Thyroid gland (tissue), 4 donors: ENCODE data around the gene SPATA4.

Experiments
- POLR2A ChIP-seq, 2 donors: fragments of 450-650 bp; IDR thresholded peaks; one replicate each; pipeline ENCODE4 v1.6.1; 2017; ENCODE audit warnings: antibody characterized with exemption in 2 of 2, mild to moderate bottlenecking in 2 of 2, moderate library complexity in 1 of 2
- TF ChIP-seq, protein P1 (sequence below), 6 experiments: fragments of 200-600 bp in 3 of 6; fragments of 450-650 bp in 3 of 6; sonication (generic) in 3 of 6; IDR thresholded peaks; one replicate each; pipeline ENCODE4 v1.5.1; 2016 to 2019; ENCODE audit warnings: antibody characterized with exemption in 6 of 6, mild to moderate bottlenecking in 2 of 6, inconsistent platforms in 1 of 6, moderate library complexity in 1 of 6

DNA sequence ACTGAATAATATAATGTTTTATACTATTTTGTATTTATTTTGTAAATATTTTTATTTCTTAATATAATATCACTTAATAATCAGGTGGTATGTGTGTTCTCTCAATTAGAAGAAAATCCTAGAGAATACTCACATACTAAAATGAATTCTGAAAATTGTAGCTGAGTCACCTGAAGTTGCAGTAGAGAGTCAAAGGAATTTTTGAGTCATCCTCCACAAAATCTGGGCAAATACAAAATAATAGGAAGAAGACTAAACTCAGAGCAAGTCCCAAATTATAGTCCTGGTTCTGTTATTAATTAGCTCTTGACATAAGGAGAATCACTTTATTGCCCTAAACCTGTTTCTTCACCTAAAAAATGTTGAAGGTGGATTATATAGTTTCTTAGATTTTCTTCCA, 57.8 kb downstream of the SPATA4 start:
- no peak for TF ChIP-seq POLR2A (IDR thresholded peaks at IDR 0.05)
- TF ChIP-seq, protein P1, sequence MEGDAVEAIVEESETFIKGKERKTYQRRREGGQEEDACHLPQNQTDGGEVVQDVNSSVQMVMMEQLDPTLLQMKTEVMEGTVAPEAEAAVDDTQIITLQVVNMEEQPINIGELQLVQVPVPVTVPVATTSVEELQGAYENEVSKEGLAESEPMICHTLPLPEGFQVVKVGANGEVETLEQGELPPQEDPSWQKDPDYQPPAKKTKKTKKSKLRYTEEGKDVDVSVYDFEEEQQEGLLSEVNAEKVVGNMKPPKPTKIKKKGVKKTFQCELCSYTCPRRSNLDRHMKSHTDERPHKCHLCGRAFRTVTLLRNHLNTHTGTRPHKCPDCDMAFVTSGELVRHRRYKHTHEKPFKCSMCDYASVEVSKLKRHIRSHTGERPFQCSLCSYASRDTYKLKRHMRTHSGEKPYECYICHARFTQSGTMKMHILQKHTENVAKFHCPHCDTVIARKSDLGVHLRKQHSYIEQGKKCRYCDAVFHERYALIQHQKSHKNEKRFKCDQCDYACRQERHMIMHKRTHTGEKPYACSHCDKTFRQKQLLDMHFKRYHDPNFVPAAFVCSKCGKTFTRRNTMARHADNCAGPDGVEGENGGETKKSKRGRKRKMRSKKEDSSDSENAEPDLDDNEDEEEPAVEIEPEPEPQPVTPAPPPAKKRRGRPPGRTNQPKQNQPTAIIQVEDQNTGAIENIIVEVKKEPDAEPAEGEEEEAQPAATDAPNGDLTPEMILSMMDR (IDR thresholded peaks at IDR 0.05): no peak
